HUES6 (cell line): Measurements from ENCODE around the gene TNFRSF8.
"Not testable (repeated sequence)": the region's sequence is repeated elsewhere in the genome, so short reads cannot be mapped to it uniquely, and the experiment has no call there.

Experiments used
- H3K27ac ChIP-seq: 2 replicates; pipeline ENCODE4 v1.7.0; 2013; ENCODE audit warnings: low read depth, mild to moderate bottlenecking, low read length, inconsistent platforms
- H3K27me3 ChIP-seq: 2 replicates; pipeline ENCODE4 v1.6.1; 2013; ENCODE audit warnings: low read length; ENCODE audit not compliant: control insufficient read depth, insufficient read depth
- H3K36me3 ChIP-seq: 2 replicates; pipeline ENCODE4 v1.6.1; 2013; ENCODE audit warnings: low read length; ENCODE audit not compliant: control insufficient read depth, insufficient read depth
- H3K4me1 ChIP-seq: 2 replicates; pipeline ENCODE4 v1.6.1; 2013; ENCODE audit warnings: low read length; ENCODE audit not compliant: control insufficient read depth, insufficient read depth
- H3K4me3 ChIP-seq: 2 replicates; pipeline ENCODE4 v1.5.1; 2013; ENCODE audit warnings: low read depth, low read length
- H3K9ac ChIP-seq: one replicate; pipeline ENCODE4 v1.6.1; 2013; ENCODE audit warnings: mild to moderate bottlenecking, low read length
- H3K9me3 ChIP-seq: 2 replicates; pipeline ENCODE4 v1.6.1; 2013; ENCODE audit warnings: low read depth, low read length; ENCODE audit not compliant: control insufficient read depth, insufficient read depth

The TNFRSF8 gene

DNA sequence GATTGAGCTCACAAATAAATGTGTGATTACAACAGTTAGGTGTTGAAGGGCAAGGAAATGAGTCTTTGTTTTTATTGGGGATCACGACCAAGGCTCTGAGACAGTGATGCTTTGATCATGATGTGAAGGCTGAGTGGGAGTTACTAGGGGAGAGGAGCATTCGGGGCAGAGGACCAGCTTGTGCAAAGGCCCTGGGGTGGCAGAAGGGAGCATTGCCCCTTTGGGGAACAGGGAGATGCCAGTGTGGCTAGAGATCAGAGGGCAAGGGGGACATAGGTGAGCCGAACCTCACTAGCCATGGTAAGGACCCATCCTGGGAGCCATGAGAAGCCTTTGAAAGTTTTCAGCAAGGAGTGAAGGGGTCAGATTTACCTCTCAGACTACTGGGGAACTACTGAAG, 31.1 kb downstream of the TNFRSF8 start:
- Histone ChIP-seq H3K27ac (no peak overlapping the region), H3K4me1 (no peaks in the 10 kb centered on the region), H3K9me3 (no peaks in the 10 kb centered on the region), H3K27me3 (no peaks in the 10 kb centered on the region), H3K36me3 (peaks cover 12% of the 10 kb centered on the region), H3K4me3 (no peak overlapping the region), H3K9ac (no peak overlapping the region)

GRCh38 chr1:12095452-12096263, 32.6 kb downstream of the TNFRSF8 start:
- Histone ChIP-seq H3K36me3 (peaks cover 12% of the 10 kb centered on the region), H3K9ac (no peak overlapping the region), H3K4me1 (no peaks in the 10 kb centered on the region), H3K4me3 (no peak overlapping the region), H3K27ac (no peak overlapping the region), H3K9me3 (no peaks in the 10 kb centered on the region), H3K27me3 (no peaks in the 10 kb centered on the region)

GRCh38 chr1:12096615-12097014, 33.5 kb downstream of the TNFRSF8 start:
- no peaks in the 10 kb centered on the region for H3K27me3 ChIP-seq
- no peaks in the 10 kb centered on the region for H3K9me3 ChIP-seq
- H3K4me3 ChIP-seq: no peak overlapping the region
- H3K9ac ChIP-seq: no peak overlapping the region
- no peaks in the 10 kb centered on the region for H3K4me1 ChIP-seq
- peaks cover 12% of the 10 kb centered on the region for H3K36me3 ChIP-seq
- H3K27ac ChIP-seq: no peak overlapping the region

DNA sequence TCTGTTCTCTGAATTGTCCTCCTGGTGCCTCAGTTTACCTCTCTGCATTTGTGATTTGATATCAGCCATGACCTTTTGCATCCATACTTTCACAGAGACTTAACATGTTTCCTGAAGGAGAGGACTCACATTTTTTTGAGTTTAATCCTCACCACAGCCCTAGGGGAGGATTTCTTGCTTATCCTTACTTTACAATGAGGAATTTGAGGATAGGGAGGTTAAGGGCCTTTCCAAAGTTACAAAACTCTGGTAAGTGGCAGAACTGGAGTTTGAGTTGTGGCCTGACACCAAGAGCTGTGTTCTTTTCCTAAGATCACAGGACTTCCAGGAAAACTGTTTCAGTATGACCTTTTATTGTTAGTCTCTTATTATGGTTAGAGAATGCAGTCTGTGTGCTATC, 34.2 kb downstream of the TNFRSF8 start:
- H3K9me3 ChIP-seq: no peaks in the 10 kb centered on the region
- peaks cover 12% of the 10 kb centered on the region for H3K36me3 ChIP-seq
- H3K4me3 ChIP-seq: no peak overlapping the region
- H3K27me3 ChIP-seq: no peaks in the 10 kb centered on the region
- no peaks in the 10 kb centered on the region for H3K4me1 ChIP-seq
- no peak overlapping the region for H3K9ac ChIP-seq
- no peak overlapping the region for H3K27ac ChIP-seq

DNA sequence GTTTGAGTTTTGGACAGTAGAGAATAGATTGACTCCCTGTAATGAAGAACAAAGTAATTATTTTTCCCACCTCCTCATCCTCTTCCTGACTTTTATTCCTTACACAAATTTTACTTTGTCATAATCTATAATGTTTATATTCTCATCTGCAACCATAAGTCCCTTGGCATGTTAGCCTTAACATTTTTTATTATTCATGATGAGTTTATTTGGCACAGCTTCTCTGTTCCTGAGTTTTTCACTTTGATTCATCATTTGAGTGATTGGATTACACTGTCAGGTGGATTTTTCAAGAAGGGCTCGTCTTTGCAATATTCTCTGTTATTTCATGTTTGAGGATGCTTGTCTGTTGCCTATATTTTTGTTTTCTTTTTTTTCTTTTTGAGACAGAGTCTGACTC, 35.7 kb downstream of the TNFRSF8 start:
- H3K4me3 ChIP-seq: no peak overlapping the region
- H3K9me3 ChIP-seq: no peaks in the 10 kb centered on the region
- no peak overlapping the region for H3K9ac ChIP-seq
- no peak overlapping the region for H3K27ac ChIP-seq
- H3K4me1 ChIP-seq: no peaks in the 10 kb centered on the region
- H3K36me3 ChIP-seq: peaks cover 15% of the 10 kb centered on the region
- H3K27me3 ChIP-seq: no peaks in the 10 kb centered on the region

- Histone ChIP-seq H3K36me3 (peaks cover 21% of the 10 kb centered on the region), H3K4me1 (no peaks in the 10 kb centered on the region), H3K9me3 (no peaks in the 10 kb centered on the region), H3K9ac (no peak overlapping the region), H3K27ac (no peak overlapping the region), H3K4me3 (no peak overlapping the region), H3K27me3 (no peaks in the 10 kb centered on the region)
These were observed 36.5 kb downstream of the TNFRSF8 start for GRCh38 chr1:12099610-12100009.

DNA sequence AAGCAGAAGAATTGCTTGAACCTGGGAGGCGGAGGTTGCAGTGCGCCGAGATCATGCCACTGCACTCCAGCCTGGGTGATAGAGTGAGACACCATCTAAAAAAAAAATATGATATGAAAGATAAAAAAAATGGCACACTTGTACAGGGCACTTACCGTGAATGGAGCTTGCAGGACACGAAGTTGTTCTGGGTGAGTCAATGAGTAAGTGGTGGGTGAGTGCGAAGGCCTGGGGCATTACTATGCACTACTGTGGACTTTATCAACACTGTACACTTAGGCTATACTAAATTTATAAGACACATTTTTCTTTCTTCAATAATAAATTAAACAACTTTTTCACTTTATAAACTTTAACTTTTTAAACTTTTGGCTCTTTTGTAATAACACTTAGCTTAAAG, 37.0 kb downstream of the TNFRSF8 start:
- Histone ChIP-seq H3K36me3 (peaks cover 23% of the 10 kb centered on the region), H3K9ac (no peak overlapping the region), H3K4me3 (no peak overlapping the region), H3K9me3 (no peaks in the 10 kb centered on the region), H3K27ac (no peak overlapping the region), H3K27me3 (no peaks in the 10 kb centered on the region), H3K4me1 (no peaks in the 10 kb centered on the region)

GRCh38 chr1:12101120-12101519, 38.0 kb downstream of the TNFRSF8 start:
- not testable (repeated sequence) for H3K9ac ChIP-seq, H3K27ac ChIP-seq, H3K4me1 ChIP-seq, H3K27me3 ChIP-seq, H3K9me3 ChIP-seq, H3K4me3 ChIP-seq
- H3K36me3 ChIP-seq: peaks cover 27% of the 10 kb centered on the region

DNA sequence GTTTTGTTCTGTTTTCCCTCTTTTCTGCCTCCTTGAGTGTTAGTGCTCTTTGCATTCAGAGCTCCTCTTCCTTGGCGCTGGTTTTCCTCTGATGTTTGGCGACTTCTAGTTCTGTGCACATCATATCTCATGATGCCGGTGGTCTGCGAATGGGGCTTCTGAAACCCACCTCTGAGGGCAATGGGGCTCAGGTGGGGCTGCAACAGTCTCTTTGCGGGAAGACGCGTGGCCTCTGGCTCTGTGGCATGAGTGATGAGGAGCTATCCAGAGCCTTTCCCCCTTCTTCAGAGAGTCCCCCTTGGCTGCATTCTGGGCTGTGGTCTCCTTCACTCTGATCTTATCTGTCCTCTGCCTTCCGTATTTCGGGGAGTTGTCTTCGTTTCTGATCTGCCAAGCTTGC, 39.0 kb downstream of the TNFRSF8 start:
- Histone ChIP-seq H3K36me3 (peaks cover 24% of the 10 kb centered on the region), H3K4me1 (no peaks in the 10 kb centered on the region), H3K27me3 (no peaks in the 10 kb centered on the region), H3K9me3 (no peaks in the 10 kb centered on the region), H3K27ac (no peak overlapping the region), H3K9ac (no peak overlapping the region), H3K4me3 (no peak overlapping the region)

- no peak overlapping the region for H3K4me3 ChIP-seq
- H3K9me3 ChIP-seq: no peaks in the 10 kb centered on the region
- peaks cover 30% of the 10 kb centered on the region for H3K36me3 ChIP-seq
- H3K9ac ChIP-seq: no peak overlapping the region
- no peaks in the 10 kb centered on the region for H3K4me1 ChIP-seq
- H3K27ac ChIP-seq: no peak overlapping the region
- no peaks in the 10 kb centered on the region for H3K27me3 ChIP-seq
These were observed 41.3 kb downstream of the TNFRSF8 start for GRCh38 chr1:12104417-12104816.

DNA sequence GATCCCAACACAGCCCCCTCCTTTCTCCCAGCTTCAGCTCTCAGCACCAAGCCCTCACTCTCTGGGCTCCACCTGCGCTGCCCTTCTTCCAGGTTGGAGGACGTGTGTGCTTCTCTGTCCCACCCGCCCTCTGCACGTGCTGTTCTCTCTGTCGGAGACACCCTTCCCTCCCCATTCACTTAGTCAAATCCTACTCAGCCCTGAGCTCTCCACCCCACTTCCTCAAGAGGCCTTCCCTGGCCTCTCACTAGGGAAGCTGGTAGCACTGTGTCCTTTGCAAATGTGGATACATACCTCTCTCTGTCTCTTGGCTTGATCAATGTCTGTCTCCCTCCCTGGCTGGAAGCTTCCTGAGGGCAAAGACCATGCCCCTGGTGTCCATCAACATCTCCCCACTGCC, 43.0 kb downstream of the TNFRSF8 start:
- Histone ChIP-seq H3K27ac (no peak overlapping the region), H3K4me3 (no peak overlapping the region), H3K4me1 (no peaks in the 10 kb centered on the region), H3K36me3 (peaks cover 30% of the 10 kb centered on the region), H3K27me3 (no peaks in the 10 kb centered on the region), H3K9me3 (no peaks in the 10 kb centered on the region), H3K9ac (no peak overlapping the region)
